Pulmonary artery endothelial cell (primary cell): ENCODE data around the gene WNT6. TPM values are rescaled to one million over a fixed set of nuclear protein-coding genes. Genes with fewer than 3 reads are reported as not detected.
"Not testable (repeated sequence)": the region's sequence is repeated elsewhere in the genome, so short reads cannot be mapped to it uniquely, and the experiment has no call there.

Experiments
- DNase-seq: peaks from one replicate; pipeline ENCODE4 v3.0.0-alpha.2; 2011; ENCODE audit warnings: low read depth, low spot score
- total RNA-seq: library from RNA; depleted of rRNA; stranded (reverse); fragments of >200 nt; gene quantifications from 2 replicates; pipeline ENCODE4 v1.2.3, GENCODE V29; 2014

Gene WNT6
- total RNA-seq, 1 donor from 2014 or later = not detected

DNA sequence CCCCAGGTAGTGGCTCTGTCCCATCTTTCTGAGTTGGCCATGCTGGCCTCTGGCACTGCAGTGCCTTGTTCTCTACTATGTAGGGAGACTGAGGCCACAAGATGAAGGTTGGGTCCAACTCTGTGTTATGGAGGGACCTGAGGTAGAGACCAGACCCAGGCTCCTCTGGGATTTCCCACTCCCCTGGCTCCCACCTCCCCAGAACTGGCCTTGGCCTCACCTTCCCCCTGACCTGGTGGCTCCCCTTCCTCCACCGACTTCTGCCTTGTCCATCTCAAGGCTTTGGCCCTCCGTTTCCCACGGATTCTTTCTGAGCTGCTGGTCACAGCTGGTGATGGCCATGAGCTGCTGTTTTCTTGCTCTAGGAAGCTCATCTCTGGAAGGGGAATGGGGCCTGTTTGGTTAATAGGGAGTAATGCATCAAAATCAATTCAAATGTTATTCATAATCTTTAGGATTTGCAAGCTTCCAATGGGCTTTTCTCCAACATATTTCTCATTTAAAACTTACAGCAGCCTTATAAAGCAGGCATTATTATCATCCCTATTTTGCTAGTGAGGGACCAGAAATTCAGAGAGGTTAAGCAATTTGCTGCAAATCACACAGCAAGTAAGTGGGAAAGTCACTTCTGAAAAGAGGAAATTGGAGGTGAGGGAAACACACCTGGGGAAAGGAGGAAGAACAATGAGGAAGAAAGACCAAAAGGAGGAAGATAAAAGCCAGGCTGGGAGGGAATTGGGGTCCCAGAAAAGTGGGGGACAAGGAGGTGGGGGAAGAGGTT lies 28.9 kb upstream of the WNT6 start:
- DNase-seq = no peak

DNA sequence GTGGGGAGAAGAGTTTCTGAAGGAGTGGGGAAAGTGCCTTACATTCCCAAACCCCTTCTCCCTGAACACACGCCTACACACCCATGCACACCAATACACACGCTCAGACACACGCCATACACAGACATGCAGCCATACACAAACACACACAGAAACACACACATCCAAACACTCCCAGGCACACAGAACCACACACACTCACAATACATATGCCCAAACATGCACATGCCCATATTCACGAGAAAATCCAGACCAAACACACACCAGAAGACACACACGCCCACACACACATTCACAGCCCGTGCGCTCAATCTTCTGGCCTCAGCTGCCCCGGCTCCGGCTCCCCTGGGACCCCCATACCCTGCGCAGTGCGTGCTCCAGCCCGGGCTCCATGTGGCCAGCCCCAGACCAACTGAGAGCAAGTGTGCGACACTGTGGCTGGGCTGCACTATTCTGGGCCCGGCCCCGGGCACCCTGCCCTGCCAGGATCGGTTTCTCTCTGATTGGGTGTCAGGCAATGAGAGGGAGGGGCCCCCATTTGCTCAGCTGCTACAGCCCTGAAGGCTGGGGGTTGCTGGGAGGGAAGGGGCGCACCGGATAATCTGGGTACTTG lies 28.1 kb upstream of the WNT6 start, which contains the start of gene PRKAG3:
PRKAG3 (minus strand) TSS at position 426 of the 613 bp plus-strand sequence.
- DNase-seq = no peak

DNA sequence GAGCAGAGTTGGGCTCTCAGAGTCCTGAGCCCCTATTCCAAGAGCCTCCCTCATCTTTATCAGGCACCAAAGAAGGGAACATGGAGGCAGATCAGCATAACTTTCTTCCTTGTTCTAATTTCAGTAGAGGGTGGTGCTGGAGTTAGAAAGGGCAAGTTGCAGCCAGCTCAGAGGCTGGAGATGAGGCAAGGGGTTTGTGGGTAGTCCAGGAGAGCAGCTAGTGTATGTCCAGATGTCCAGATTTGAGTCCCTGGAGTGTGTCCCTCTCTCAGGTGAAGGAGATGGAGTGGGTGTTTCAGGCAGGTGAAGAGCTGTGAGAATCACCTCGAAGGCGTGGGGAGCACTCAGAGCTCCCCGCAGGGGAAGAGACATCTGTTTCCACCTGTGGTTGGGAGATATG lies 27.5 kb upstream of the WNT6 start:
- DNase-seq = no peak

DNA sequence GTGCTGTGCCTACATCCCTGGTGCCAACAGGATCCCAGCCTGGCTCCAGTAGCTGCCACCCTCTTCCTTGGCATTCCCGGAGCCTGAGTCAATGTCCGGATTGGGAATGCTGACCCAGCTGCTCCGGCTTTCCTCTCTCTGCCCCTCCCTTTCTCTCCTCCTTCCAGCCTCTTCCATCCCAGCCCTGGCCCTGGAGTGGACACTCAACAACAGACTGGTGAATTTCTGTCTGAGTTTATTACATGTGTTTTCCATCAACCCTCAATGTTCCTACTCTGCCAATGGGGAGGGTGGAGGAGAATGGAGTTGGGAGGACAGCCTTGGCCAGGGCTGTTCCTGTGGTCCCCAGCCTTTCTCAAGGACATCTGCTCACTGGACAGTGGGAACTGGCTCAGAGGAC lies 27.1 kb upstream of the WNT6 start:
- DNase-seq = peak; percentile 45

DNA sequence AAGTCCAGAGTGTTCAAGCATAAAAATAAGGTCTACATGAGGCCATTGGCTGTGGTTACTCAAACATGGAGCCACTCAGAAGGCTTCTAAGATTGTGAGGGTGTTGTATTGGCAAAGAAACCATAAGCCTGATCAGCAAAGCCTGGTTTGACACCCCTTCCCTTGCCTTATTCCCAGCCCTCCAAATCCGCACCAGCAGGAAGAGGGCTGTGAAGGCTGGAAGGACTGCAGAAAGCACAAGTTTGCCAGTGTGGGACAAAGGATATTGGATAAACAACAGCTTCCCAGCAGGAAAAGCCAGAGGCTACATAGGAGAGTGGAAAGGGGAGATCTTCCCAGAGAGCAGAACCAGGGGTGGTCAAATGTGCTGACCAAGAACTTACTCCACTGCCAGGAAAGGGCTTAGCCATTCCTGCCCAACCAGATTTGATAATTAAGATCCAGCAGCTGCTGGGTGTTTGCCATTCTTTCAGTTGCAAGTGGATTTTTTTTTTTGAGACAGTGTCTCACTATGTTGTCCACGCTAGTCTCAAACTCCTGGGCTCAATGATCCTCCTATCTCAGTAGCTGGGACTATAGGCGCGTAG lies 26.5 kb upstream of the WNT6 start:
- DNase-seq = no peak

DNA sequence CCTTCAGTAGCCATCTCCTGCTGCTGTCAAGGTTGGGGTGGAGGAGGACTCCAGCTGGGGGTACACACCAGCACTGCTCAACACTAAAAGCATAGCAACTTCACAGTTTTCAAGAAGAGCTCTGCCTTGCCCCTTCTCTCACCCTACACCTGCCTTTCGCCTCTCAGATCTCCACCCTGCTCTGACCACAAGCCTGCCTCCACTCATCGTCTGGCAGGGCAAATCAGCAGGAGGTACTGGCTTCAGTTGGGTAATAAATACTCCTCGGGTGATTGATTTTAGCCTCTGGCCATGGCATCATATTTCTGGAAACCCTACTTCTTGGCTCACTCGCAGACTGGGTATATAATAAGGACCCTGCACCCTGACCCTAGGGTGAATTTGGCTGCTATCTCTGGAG lies 24.9 kb upstream of the WNT6 start:
- no peak for DNase-seq

DNA sequence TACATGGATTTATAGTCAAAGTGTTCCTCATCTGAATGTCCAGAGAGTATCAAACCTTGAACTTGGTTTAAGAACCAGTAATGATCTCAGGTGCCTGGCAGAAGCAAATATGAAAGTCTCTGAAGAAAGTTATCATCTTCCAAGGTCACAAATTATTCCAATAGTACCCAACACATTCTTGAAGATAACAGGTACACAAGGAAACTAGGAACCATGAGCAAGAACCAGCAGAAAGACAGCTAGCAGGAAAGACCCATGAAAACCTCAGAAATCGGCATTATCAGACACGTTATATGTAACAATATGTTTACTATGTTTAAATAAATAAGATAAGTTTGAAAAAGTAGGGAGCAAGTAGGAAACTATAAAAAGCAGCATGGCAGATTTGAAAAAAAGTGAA lies 22.1 kb upstream of the WNT6 start:
- no peak for DNase-seq

DNA sequence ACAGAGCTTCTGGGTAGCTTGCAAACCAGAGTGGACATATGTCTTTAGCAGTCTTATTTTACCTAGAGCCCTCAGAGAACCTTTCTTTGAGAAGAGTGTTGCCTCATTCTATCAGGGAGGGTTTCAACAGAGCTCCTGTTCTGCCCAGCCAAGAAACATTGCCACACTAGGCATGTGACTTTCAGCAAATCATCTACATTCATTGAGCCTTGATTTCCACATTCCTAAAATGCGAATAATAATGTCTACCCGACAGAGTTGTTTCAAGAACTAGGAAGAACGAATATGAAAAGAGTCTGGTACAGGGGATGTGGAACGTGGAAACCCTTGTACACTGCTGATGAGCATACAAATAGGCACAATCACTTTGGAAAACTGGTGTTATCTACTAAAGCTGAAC lies 20.2 kb upstream of the WNT6 start:
- DNase-seq = no peak

DNA sequence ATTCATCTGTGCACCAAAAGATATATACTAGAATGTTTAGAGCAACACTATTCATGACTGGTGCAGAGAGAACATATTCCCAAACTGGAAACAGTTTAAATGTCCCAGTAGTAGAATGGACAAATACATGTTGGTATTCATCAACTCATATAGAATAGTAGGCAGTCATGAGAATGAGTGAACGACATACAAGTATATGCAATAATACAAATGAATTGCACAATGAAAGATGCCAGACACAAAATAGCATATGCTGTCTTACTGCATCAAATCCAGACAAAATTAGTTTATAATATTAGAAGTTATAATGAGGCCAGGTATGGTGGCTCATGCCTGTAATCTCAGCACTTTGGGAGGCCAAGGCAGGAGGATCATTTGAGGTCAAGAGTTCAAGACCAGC lies 19.7 kb upstream of the WNT6 start:
- DNase-seq = no peak

DNA sequence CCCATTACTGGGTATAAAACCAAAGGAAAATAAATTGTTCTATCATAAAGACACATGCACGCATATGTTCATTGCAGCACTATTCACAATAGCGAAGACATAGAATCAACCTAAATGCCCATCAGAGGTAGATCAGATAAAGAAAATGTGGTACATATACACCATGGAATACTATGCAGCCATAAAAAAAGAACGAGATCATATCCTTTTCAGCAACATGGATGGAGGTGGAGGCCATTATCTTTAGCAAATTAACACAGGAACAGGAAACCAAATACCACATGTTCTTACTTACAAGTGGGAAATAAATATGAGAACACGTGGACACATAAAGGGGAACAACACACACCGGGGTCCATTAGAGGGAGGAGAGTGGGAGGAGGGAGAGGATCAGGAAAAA lies 15.3 kb upstream of the WNT6 start:
- not testable (repeated sequence) for DNase-seq

DNA sequence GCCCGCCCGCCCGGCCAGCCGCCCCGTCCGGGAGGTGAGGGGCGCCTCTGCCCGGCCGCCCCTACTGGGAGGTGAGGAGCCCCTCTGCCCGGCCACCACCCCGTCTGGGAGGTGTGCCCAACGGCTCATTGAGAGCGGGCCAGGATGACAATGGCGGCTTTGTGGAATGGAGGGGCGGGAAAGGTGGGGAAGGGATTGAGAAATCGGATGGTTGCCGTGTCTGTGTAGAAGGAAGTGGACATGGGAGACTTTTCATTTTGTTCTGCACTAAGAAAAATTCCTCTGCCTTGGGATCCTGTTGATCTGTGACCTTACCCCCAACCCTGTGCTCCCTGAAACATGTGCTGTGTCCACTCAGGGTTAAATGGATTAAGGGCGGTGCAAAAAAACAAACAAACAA lies 12.6 kb upstream of the WNT6 start:
- not testable (repeated sequence) for DNase-seq

DNA sequence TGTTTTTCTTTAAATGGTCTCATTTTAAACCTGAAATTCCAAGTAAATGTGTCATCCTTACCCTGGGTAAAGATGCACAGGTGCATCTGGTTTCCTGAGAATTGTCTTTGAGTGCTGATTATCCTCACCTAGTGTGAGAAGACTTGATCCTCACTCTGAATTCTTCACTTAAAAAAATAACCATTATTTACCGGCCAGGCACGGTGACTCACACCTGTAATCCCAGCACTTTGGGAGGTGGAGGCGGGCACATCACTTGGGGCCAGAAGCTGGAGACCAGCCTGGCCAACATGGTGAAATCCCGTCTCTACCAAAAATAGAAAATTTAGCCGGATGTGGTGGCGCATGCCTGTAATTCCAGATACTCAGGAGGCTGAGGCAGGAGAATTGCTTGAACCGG lies 9.9 kb upstream of the WNT6 start:
- DNase-seq = no peak

DNA sequence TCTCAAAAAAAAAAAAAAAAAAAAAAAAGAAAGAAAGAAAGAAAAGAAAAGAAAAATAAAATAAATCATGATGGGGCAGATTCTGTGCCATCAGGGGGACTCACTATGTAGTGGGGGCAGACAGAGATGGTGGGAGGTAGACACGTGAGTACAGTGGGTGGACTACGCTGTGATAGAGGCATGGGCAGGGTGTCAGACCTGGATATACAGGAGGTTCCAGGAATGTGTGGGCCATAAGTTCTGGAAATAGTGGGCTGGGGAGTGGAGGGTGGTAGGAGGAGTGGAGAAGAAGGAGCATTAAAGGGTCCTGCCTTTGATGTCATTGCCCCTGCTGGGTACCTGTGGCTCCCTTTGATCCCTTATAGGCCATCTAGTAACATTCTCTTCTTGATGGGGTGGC lies 8.8 kb upstream of the WNT6 start:
- DNase-seq = no peak

DNA sequence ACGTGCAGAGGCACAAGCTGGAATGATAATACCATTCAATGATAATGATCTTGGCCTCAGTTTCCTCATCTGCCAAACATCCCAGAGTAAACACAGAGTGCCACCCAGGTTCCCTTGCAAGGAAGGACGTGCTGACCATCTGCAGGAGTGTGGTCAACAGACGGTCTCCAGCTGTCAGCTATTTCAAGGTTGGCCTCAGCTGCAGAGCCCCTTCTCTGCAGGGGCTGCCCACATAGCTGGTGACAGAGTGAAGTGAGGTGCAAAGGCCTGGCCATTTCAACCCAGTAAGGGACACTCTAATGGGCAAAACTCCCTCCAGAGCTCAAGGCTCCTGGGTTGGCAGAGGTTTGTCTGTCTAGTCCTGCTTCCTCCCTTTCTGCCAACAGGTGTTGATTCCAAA lies 8.3 kb upstream of the WNT6 start:
- no peak for DNase-seq

DNA sequence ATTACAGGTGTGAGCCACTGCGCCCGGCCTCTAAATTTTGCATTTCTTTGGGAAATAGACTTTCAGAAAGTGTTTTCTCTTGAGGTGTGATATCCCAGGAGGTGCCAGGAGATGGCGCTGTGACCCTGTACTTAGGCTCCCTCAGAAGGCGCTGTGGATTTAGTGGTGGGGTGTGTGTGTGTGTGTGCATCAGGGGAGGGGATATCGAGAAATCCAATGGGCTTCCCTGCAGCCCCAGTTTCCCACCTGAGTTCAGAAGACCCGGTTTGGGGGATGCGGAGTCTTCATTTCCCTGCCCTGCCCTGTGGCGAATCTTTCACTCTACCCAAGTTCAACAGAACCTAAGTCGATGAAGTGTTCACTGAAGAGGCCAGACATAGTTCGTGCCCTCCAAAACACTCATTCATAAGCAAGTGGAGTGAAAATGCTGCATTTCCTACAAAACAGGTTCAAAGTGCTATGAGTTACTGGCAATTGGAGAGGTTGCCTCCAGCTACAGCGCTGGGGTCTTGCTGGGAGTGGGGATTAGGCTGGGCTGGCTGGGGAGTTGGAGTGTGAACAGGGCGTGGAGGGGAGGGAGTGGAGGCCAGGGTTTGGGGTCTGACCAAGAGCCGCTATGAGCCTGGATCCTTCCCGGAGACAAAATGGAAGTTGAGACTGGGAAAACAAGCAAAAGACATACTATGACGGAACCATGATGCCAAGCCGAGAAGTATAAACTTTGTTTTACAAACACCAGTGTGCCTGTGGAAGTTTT lies 6.5 kb upstream of the WNT6 start:
- DNase-seq = no peak

DNA sequence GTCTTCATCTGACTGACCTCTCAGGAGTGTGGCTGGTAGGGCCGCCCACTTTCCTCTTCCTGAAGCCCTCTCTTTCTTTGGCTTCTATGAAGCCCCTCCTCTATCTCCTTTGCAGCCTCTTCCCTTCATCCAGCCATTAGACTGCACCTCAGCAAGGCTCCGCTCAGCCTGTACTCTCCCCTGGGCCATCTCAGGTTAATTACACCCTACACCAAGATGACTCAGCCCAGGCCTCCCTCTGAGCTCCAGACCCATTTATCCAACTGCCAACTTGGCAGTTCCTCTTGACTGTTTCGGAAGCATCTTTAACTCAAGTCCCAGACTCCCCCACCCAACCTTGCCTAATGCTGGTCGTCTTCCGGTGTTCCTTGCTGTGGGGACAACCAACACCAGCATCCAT lies 5.8 kb upstream of the WNT6 start:
- DNase-seq = no peak

DNA sequence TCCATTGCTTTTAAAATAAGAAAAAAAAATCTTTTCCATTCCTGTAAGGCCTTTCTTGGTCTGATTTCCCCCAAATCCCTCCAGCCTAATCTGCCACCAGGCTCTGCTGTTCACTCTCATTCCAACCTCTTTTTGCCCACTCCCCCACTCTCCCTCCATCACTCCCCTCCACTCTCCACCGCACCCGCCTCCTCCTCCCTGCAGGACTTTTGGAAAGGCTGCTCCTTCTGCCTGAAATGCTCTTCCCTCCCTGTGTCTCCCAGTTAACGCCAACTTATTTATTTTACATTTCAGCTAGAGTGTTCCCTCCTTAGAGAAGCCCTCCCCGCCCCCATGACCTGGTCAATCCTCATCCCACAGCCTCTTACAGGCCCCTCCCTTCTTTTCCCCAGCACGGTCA lies 4.7 kb upstream of the WNT6 start:
- DNase-seq = no peak

DNA sequence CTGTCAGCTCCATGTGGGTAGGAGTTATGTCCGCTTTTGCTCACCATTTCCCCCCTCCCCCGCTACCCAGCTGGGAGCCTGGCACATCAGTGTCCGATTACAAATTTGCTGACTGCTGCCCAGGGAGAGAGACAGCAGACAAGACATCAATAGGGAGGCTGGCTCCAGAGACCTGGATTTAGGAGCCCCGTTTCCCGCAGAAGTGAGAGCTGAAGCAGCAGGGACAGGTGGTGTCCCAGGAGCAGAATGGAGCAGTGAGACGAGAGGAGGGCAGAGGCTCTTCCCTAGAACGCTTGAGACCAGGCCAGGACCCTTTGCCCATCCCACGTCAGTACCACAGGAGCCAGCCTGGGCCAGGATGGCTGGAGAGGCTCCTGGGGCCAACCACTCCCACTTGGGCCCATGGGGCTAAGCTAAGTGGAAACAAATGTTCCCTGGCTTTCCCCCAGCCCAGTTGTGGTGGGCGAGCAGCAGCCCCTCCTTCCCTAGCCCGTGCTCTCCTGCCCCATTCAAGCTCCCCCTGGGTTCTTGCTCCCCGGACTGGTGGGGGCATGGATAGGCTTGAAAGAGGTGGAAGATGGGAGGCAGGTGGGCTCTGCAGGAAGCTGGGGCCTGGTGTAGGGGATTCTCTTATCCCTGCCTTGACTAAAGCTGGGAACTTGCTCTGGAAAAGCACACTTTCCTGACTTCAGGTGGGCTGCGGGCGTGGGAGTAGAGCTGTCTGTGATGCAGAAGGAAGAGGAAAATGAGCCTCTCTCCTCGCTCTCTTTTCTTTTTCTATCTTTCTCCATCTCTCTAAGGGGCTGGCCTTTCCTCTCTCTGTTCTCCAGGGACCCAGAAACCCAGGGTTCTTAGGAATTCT lies 4.1 kb upstream of the WNT6 start:
- DNase-seq = no peak

DNA sequence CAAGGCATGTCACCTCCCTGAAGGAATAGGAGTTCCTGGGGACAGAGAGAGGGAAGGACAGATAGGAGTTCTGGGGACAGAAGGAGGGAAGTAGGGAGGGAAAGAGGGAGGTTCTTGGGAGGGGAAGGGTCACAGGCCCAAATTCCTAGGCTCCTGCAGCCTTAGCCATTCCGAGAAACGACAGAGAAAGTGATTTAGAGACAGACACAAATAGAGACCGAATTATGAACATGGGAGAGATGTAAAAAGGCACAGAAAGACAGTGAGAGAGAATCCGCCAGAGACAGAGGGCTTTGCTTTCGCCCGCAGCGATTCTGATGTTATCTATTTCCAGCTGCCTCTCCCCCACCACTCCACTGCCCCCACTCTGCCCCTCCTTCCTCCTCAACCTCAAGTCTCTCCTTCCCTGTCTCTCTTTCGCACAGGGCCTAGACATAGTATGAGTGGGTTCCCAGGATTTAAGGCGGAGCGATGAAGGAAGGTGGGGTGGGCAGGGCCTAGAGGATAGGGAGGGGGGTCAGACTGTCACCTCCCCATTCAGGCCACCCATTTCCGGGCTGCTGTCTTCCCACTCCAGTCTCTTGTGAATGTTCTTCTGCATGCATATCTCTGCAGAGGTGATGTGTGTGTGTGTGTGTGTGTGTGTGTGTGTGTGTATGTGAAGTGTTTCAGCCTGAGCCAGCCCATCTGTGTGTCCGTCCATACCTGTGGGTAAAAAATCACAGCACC lies 3.3 kb upstream of the WNT6 start:
- no peak for DNase-seq

DNA sequence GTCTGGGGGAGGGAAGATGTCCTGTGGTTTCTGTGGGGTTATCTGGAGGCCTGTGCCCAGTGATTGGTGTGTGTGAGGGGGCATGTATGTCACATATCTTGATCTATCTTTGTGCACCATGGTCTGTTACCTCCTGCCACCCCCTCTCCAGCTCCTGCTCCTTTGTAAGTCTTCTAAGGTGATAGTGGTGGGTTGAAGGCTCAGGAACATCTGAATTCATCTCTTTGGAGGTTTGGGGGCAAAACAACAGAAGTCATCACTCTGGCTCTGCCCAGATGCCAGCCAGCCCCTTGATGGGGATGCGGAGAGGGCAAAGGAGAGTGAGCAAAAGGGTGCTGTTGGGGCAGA lies 2.7 kb upstream of the WNT6 start:
- no peak for DNase-seq
